PC-9 (cell line): Measurements from ENCODE around the gene RIPK3. TPM values are rescaled to one million over a fixed set of nuclear protein-coding genes. Genes with fewer than 3 reads are reported as not detected.

Experiments
- BruUV-seq: library from RNA; stranded (reverse); fragments of 400-500 nt; replicated peaks from 2 replicates; lab custom pipeline; 2021; lab: Mats Ljungman, UMichigan
- CTCF ChIA-PET: fragments of 300-600 bp; sonication (Branson Sonifier 250); formaldehyde crosslinking; loops from one replicate; lab custom pipeline; 2022; ENCODE audit warnings: antibody characterized with exemption; lab: Charles Lee
- POLR2A ChIA-PET: fragments of 300-600 bp; sonication (Branson Sonifier 250); formaldehyde crosslinking; loops from one replicate; lab custom pipeline; 2022; ENCODE audit warnings: antibody characterized with exemption; ENCODE audit not compliant: unreplicated experiment; lab: Charles Lee
- DNase-seq, 2 experiments: peaks; one replicate each; pipeline versions ENCODE4 v3.0.0 to v3.0.0-alpha.2; 2015 to 2022; ENCODE audit warnings: mixed read lengths in 1 of 2
- H2AFZ ChIP-seq: fragments of 200-600 bp; sonication (generic); 2 replicates; pipeline ENCODE4 v1.8.1; 2017; ENCODE audit warnings: antibody characterized with exemption
- H3F3A ChIP-seq: fragments of 200-600 bp; sonication (generic); 2 replicates; pipeline ENCODE4 v1.8.1; 2017; ENCODE audit warnings: antibody characterized with exemption, mild to moderate bottlenecking, low read depth; ENCODE audit not compliant: insufficient read depth
- H3K27ac ChIP-seq: fragments of 200-600 bp; sonication (generic); 2 replicates; pipeline ENCODE4 v1.6.1; 2016; ENCODE audit warnings: mixed run types
- H3K27me3 ChIP-seq: fragments of 200-600 bp; sonication (generic); 2 replicates; pipeline ENCODE4 v1.6.1; 2016; ENCODE audit warnings: low read depth, mixed run types; ENCODE audit not compliant: insufficient read depth
- H3K36me3 ChIP-seq: fragments of 200-600 bp; sonication (generic); 2 replicates; pipeline ENCODE4 v1.6.1; 2016; ENCODE audit warnings: low read depth, mixed run types
- H3K4me1 ChIP-seq: fragments of 200-600 bp; sonication (generic); replicated peaks from 2 replicates; pipeline ENCODE4 v1.6.1; 2016; ENCODE audit warnings: mixed run types; ENCODE audit not compliant: insufficient read depth
- H3K4me2 ChIP-seq: fragments of 200-600 bp; sonication (generic); 2 replicates; pipeline ENCODE4 v1.6.1; 2017; ENCODE audit warnings: mixed run types
- H3K4me3 ChIP-seq: fragments of 200-600 bp; sonication (generic); 2 replicates; pipeline ENCODE4 v1.6.1; 2016; ENCODE audit warnings: mixed run types
- H3K79me2 ChIP-seq: fragments of 200-600 bp; sonication (generic); 2 replicates; pipeline ENCODE4 v1.6.1; 2017; ENCODE audit warnings: low read depth, mixed run types
- H3K9me2 ChIP-seq: fragments of 200-600 bp; sonication (generic); 2 replicates; pipeline ENCODE4 v1.8.1; 2017; ENCODE audit warnings: mild to moderate bottlenecking; ENCODE audit not compliant: insufficient read depth
- H3K9me3 ChIP-seq: fragments of 200-600 bp; sonication (generic); 2 replicates; pipeline ENCODE4 v1.8.1; 2016; ENCODE audit warnings: low read depth; ENCODE audit not compliant: insufficient read depth
- H4K20me1 ChIP-seq: fragments of 200-600 bp; sonication (generic); 2 replicates; pipeline ENCODE4 v1.8.1; 2017; ENCODE audit not compliant: insufficient read depth
- EZH2 ChIP-seq: fragments of 200-600 bp; sonication (generic); IDR thresholded peaks from 2 replicates; pipeline ENCODE4 v1.8.0; 2017; ENCODE audit warnings: antibody characterized with exemption, low read depth
- intact Hi-C: fragments of 100-400 bp; cut with micrococcal nuclease; formaldehyde crosslinking; loops from one replicate; pipeline ENCODE4 v1.10.0; 2022; ENCODE audit not compliant: unreplicated experiment
- total RNA-seq: library from RNA; stranded (reverse); gene quantifications from 2 replicates; pipeline ENCODE4 v1.2.3, GENCODE V29; 2021
- TF ChIP-seq, protein P1 (sequence below): fragments of 200-600 bp; sonication (generic); conservative IDR thresholded peaks from 2 replicates; pipeline ENCODE4 v1.6.1; 2017; ENCODE audit warnings: mixed run types, antibody characterized with exemption, mild to moderate bottlenecking, moderate library complexity

RIPK3 gene
- total RNA-seq, 1 experiment from 2014 or later = 6.4 TPM

DNA sequence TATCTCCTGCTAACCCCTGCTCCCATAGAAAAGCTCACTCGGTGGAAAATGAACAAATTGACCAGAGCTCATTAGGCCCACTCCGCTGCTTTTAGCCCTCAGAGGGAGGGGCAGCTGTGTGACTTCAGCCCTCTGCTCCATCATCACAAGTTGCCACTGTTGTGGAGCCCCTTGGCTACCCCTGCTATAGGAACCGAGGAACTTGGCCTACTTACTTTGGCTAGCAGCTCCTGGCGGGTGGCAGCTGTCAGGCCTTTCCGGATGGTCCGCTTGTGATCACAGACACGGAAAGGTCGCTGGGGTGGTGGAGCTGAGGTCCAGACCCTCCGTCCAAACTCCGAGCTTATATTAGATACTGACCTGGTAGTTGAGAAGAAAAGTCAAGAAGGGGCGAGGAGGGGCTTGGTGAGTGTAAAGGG is 32.6 kb downstream of the RIPK3 start:
- Histone ChIP-seq H3F3A (no peaks in the 10 kb centered on the region), H3K36me3 (no peaks in the 10 kb centered on the region; the same call in 1 of the 2 replicates), H3K27me3 (no peaks in the 10 kb centered on the region), H3K79me2 (no peaks in the 10 kb centered on the region), H2AFZ (no peak overlapping the region), H3K9me3 (no peaks in the 10 kb centered on the region), H3K4me1 (no peaks in the 10 kb centered on the region), H3K4me2 (no peak overlapping the region), H3K4me3 (no peak overlapping the region), H3K27ac (no peak overlapping the region), H3K9me2 (no peaks in the 10 kb centered on the region), H4K20me1 (no peaks in the 10 kb centered on the region)
- no TSS peak for BruUV-seq
- DNase-seq = no peak
- CTCF ChIA-PET = interaction anchor here (0.5 to 1.1 kb wide), 3 partner anchors 60 to 212 kb away, joined by 3 to 21 read pairs (median 4); no protein-coding TSS in a partner anchor
- POLR2A ChIA-PET = interaction anchor here (0.6 kb wide), 2 partner anchors 130 to 213 kb away, joined by 3 to 4 read pairs; partner anchors contain the start of gene PCK2
- intact Hi-C loops = no loop called here
- TF ChIP-seq, protein P1, sequence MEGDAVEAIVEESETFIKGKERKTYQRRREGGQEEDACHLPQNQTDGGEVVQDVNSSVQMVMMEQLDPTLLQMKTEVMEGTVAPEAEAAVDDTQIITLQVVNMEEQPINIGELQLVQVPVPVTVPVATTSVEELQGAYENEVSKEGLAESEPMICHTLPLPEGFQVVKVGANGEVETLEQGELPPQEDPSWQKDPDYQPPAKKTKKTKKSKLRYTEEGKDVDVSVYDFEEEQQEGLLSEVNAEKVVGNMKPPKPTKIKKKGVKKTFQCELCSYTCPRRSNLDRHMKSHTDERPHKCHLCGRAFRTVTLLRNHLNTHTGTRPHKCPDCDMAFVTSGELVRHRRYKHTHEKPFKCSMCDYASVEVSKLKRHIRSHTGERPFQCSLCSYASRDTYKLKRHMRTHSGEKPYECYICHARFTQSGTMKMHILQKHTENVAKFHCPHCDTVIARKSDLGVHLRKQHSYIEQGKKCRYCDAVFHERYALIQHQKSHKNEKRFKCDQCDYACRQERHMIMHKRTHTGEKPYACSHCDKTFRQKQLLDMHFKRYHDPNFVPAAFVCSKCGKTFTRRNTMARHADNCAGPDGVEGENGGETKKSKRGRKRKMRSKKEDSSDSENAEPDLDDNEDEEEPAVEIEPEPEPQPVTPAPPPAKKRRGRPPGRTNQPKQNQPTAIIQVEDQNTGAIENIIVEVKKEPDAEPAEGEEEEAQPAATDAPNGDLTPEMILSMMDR = no peak
- no peak for TF ChIP-seq EZH2

DNA sequence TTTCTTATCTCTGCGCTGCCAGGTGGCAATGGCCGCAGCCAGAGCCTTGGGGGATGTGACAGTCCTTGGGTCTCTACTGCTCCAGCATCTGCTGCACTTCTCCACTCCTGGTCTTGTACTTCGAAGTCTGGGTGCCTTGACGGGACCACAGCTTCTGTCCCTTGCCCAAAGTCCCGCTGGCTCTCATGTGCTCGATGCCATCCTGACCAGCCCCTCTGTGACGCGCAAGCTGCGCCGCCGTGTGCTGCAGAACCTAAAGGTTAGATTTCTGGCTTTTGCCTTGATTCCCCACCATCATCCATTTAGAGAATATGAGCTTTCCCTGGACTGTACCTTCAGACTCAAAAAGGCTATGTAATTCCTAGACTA is 35.8 kb downstream of the RIPK3 start:
- Histone ChIP-seq H3K36me3 (no peaks in the 10 kb centered on the region; the same call in 1 of the 2 replicates), H2AFZ (no peak overlapping the region)
- CTCF ChIA-PET = no interaction called here

DNA sequence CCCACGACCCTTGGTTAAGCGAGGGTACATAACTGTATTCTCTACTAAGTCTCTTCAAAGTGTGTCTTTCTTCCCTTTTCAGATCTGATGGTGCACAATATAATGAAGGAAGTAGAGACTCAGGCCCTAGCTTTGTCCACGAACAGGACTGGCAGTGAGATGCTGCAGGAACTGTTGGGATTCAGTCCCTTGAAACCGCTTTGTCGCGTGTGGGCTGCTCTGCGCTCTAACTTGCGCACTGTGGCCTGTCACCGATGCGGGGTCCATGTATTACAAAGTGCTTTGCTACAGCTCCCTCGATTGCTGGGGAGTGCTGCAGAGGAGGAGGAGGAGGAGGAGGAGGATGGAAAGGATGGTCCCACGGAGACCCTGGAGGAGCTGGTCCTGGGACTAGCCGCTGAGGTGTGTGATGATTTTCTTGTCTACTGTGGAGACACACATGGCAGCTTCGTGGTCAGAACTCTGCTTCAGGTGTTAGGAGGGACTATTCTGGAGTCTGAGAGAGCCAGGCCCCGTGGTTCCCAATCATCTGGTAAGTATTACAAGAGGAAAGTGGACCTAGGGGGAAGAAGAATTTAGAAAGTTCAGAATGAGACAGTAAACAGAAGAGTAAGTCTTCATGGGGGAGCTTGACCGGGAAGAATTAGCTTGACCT is 39.3 kb downstream of the RIPK3 start:
- TF ChIP-seq EZH2 = no peak
- intact Hi-C loops = no loop called here
- CTCF ChIA-PET = interaction anchor here (1.4 kb wide), 1 partner anchor 57 kb away, joined by 4 read pairs; no protein-coding TSS in a partner anchor
- Histone ChIP-seq H3K36me3 (no peaks in the 10 kb centered on the region; the same call in 1 of the 2 replicates), H4K20me1 (no peaks in the 10 kb centered on the region), H3K4me1 (peaks cover 16% of the 10 kb centered on the region), H3K9me2 (no peaks in the 10 kb centered on the region), H3F3A (no peaks in the 10 kb centered on the region), H3K4me2 (peak overlapping the region; percentile 92), H3K4me3 (peak overlapping the region; percentile 88), H3K27me3 (no peaks in the 10 kb centered on the region), H3K27ac (peak overlapping the region; percentile 53; the same call in 1 of the 2 replicates), H2AFZ (peak overlapping the region; percentile 96), H3K79me2 (peaks cover 28% of the 10 kb centered on the region), H3K9me3 (no peaks in the 10 kb centered on the region)
- BruUV-seq = no TSS peak
- no peak for DNase-seq
- POLR2A ChIA-PET = interaction anchor here (0.5 to 1.4 kb wide), 7 partner anchors 13 to 87 kb away, joined by 3 to 19 read pairs (median 3); partner anchors contain the start of genes CHMP4A, MDP1 and TINF2

More for the DNA sequence above, 35.8 kb downstream of the RIPK3 start:
- no peak for DNase-seq
- peaks cover 22% of the 10 kb centered on the region for H3K79me2 ChIP-seq
- H3K9me2 ChIP-seq = no peaks in the 10 kb centered on the region
- no peak overlapping the region for H3K4me2 ChIP-seq
- H3F3A ChIP-seq = no peaks in the 10 kb centered on the region
- no peak overlapping the region for H3K27ac ChIP-seq
- TF ChIP-seq, protein P1 = no peak
- no peak for TF ChIP-seq EZH2
- no peaks in the 10 kb centered on the region for H4K20me1 ChIP-seq
- H3K4me1 ChIP-seq = peaks cover 9% of the 10 kb centered on the region; the same call in 1 of the 2 replicates
- POLR2A ChIA-PET = interaction anchor here (0.6 kb wide), 1 partner anchor 98 kb away, joined by 3 read pairs; no protein-coding TSS in a partner anchor
- intact Hi-C loops = no loop called here
- H3K9me3 ChIP-seq = no peaks in the 10 kb centered on the region
- H3K27me3 ChIP-seq = no peaks in the 10 kb centered on the region
- no peak overlapping the region for H3K4me3 ChIP-seq
- BruUV-seq = no TSS peak
